ENCODE results near the gene PLEKHM3. TPM values are rescaled to one million over a fixed set of nuclear protein-coding genes. Genes with fewer than 3 reads are reported as not detected.

PLEKHM3 gene
- total RNA-seq, 1 experiment from 2014 or later = 6.5 TPM

- TF ChIP-seq CTCF (conservative IDR thresholded peaks at IDR 0.05; ENCODE audit: low read depth, low read length) = no peak
- TF ChIP-seq EZH2 (IDR thresholded peaks at IDR 0.05; ENCODE audit: borderline replicate concordance, low read depth, low read length, poor library complexity, severe bottlenecking) = no peak
- POLR2A ChIA-PET (ENCODE audit: low non-redundant PET) = no interaction called here
- CTCF ChIA-PET = no interaction called here
- DNase-seq (ENCODE audit: low spot score) = no peak
- H3K27me3 ChIP-seq (replicated peaks; ENCODE audit: insufficient read depth, low read depth, low read length, poor library complexity) = no peaks in the 10 kb centered on the region
- intact Hi-C loops (cut with micrococcal nuclease; ENCODE audit: unreplicated experiment) = no loop called here
- no peaks in the 10 kb centered on the region for H3K9me3 ChIP-seq (ENCODE audit: low read depth, low read length, poor library complexity, severe bottlenecking)
- H3K4me1 ChIP-seq (ENCODE audit: insufficient read depth, low read length, poor library complexity, severe bottlenecking) = no peaks in the 10 kb centered on the region
- H3K27ac ChIP-seq (ENCODE audit: low read depth, low read length, poor library complexity, severe bottlenecking) = no peak overlapping the region
- no TSS peak for BruUV-seq (replicated peaks)
- H3K36me3 ChIP-seq (ENCODE audit: insufficient read depth, low read length, poor library complexity, severe bottlenecking) = no peaks in the 10 kb centered on the region
- H3K4me3 ChIP-seq (ENCODE audit: low read depth, low read length, poor library complexity, severe bottlenecking) = no peak overlapping the region
These were observed 123.9 kb downstream of the PLEKHM3 start for GRCh38 chr2:207901401-207901800.

DNA sequence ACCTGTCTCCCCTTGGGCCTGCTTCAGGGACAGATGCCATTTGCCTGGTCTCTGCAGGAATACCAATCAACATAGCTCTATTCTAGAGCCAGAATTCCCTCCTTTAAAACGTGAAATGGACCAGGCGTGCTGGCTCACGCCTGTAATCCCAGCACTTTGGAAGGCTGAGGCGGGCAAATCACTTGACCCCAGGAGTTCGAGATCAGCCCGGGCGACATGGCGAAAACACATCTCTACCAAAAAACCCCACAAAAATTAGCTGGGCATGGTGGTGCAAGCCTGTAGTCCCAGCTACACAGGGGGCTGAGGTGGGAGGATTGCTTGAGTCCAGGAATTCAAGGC, 127.0 kb downstream of the PLEKHM3 start:
- H3K27me3 ChIP-seq (replicated peaks; ENCODE audit: insufficient read depth, low read depth, low read length, poor library complexity) = no peaks in the 10 kb centered on the region
- BruUV-seq (replicated peaks) = no TSS peak
- intact Hi-C loops (cut with micrococcal nuclease; ENCODE audit: unreplicated experiment) = no loop called here
- no peak overlapping the region for H3K4me3 ChIP-seq (ENCODE audit: low read depth, low read length, poor library complexity, severe bottlenecking)
- no peaks in the 10 kb centered on the region for H3K36me3 ChIP-seq (ENCODE audit: insufficient read depth, low read length, poor library complexity, severe bottlenecking)
- no peaks in the 10 kb centered on the region for H3K4me1 ChIP-seq (ENCODE audit: insufficient read depth, low read length, poor library complexity, severe bottlenecking)
- DNase-seq (ENCODE audit: low spot score) = no peak
- H3K9me3 ChIP-seq (ENCODE audit: low read depth, low read length, poor library complexity, severe bottlenecking) = no peaks in the 10 kb centered on the region
- TF ChIP-seq EZH2 (IDR thresholded peaks at IDR 0.05; ENCODE audit: borderline replicate concordance, low read depth, low read length, poor library complexity, severe bottlenecking) (no peak), CTCF (conservative IDR thresholded peaks at IDR 0.05; ENCODE audit: low read depth, low read length) (no peak)
- H3K27ac ChIP-seq (ENCODE audit: low read depth, low read length, poor library complexity, severe bottlenecking) = no peak overlapping the region
- ChIA-PET CTCF (no interaction called here), POLR2A (ENCODE audit: low non-redundant PET) (no interaction called here)

DNA sequence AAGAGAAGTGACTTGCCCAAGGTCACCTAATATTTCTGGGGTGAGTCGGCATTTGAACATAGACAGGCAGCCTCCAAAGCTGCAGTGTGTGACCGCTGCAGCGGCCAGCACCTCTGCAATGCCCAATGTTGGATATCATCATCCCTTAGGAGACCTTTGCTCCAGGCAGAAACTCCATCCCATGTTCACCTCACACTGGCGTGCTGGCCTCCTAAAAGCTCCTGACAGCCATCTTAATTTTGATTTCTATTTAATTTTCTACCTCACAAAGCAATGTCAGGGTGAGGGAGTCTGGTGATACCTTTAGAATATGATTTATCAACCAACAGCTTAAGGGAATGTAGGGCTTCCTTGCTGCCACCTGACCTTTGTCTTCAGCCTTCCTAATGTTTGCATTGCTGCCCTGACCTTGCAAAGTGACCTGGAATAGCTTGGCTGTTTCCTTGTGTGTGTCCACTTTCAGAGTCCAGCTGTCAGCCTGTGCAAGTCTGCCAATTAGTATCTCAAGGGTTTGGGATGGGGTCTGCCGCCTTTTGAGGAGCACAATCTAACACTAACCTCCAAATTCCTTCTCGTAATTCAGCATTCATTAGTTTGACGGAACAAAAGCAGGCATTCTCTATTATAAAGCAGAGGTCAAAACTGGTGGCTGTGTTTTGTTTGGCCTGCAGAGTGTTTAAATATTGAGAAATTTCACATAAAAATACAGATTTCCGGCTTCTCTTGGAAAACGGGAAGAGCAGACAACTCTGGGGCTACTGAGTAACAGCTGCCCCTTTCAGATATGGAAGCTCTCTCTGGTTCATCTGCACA, 127.6 kb downstream of the PLEKHM3 start:
- ChIA-PET CTCF (interaction anchor here (0.6 kb wide), 1 partner anchor 1761 kb away, joined by 4 read pairs; no protein-coding TSS in a partner anchor), POLR2A (ENCODE audit: low non-redundant PET) (no interaction called here)
- no peaks in the 10 kb centered on the region for H3K9me3 ChIP-seq (ENCODE audit: low read depth, low read length, poor library complexity, severe bottlenecking)
- H3K36me3 ChIP-seq (ENCODE audit: insufficient read depth, low read length, poor library complexity, severe bottlenecking) = no peaks in the 10 kb centered on the region
- H3K27me3 ChIP-seq (replicated peaks; ENCODE audit: insufficient read depth, low read depth, low read length, poor library complexity) = no peaks in the 10 kb centered on the region
- H3K4me3 ChIP-seq (ENCODE audit: low read depth, low read length, poor library complexity, severe bottlenecking) = no peak overlapping the region
- TF ChIP-seq CTCF (conservative IDR thresholded peaks at IDR 0.05; ENCODE audit: low read depth, low read length) = no peak
- H3K27ac ChIP-seq (ENCODE audit: low read depth, low read length, poor library complexity, severe bottlenecking) = no peak overlapping the region
- DNase-seq (ENCODE audit: low spot score) = no peak
- no peaks in the 10 kb centered on the region for H3K4me1 ChIP-seq (ENCODE audit: insufficient read depth, low read length, poor library complexity, severe bottlenecking)
- no TSS peak for BruUV-seq (replicated peaks)
- intact Hi-C loops (cut with micrococcal nuclease; ENCODE audit: unreplicated experiment) = no loop called here

Measured in A673 (cell line).